ENCODE results near the gene TRAF1. TPM values are rescaled to one million over a fixed set of nuclear protein-coding genes. Genes with fewer than 3 reads are reported as not detected.

TRAF1 gene
- total RNA-seq, 2 donors from 2014 or later = 2.0 to 3.0 TPM

DNA sequence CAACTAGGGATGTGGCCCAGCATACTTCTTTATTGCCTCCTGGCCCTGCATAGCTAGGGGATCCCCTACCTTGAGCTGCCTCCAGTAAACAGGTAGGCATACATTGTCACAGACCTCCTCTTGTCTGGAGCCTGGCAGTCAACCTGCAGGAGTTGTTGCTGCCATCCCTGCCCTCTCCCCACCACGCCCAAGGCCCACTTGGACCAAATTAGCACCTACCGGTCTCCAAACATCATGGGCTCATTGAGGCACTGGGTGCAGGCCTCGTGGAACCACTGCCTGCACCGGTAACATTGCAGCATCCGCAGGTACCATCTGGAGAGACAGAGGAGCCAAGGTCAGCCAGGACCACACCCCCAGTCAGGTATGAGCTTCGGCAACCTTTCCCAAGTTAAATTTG is 59.9 kb downstream of the TRAF1 start:
- TF ChIP-seq, protein P1, sequence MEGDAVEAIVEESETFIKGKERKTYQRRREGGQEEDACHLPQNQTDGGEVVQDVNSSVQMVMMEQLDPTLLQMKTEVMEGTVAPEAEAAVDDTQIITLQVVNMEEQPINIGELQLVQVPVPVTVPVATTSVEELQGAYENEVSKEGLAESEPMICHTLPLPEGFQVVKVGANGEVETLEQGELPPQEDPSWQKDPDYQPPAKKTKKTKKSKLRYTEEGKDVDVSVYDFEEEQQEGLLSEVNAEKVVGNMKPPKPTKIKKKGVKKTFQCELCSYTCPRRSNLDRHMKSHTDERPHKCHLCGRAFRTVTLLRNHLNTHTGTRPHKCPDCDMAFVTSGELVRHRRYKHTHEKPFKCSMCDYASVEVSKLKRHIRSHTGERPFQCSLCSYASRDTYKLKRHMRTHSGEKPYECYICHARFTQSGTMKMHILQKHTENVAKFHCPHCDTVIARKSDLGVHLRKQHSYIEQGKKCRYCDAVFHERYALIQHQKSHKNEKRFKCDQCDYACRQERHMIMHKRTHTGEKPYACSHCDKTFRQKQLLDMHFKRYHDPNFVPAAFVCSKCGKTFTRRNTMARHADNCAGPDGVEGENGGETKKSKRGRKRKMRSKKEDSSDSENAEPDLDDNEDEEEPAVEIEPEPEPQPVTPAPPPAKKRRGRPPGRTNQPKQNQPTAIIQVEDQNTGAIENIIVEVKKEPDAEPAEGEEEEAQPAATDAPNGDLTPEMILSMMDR (IDR thresholded peaks at IDR 0.05) = no peak
- H3K27ac ChIP-seq = no peak overlapping the region

DNA sequence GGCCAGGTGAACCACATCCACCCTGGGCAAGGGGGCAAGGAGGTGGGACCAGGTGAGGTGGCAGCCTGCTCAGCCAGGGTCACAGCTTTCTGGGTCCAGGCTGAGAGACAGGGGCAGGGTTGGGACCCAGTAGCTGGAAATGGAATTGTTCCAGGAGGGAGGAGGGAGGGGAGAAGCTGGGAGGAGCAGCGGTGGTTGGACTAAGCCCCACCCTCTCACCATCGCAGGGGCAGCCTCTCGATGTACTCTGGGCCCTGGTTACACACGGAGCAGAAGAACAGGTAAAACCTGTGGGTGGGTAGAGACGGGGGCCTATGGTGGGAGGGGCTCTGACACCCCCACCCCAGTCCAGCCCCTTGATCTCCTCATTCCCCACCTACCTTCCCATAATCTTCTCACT is 60.8 kb downstream of the TRAF1 start:
- H3K27ac ChIP-seq = no peak overlapping the region
- H3K4me1 ChIP-seq = peaks cover 0 to 14% of the 10 kb centered on the region in 2 donors
- no peak overlapping the region for H3K4me3 ChIP-seq
- TF ChIP-seq, protein P1 (IDR thresholded peaks at IDR 0.05) = no peak
- H3K9me3 ChIP-seq = no peaks in the 10 kb centered on the region
- H3K36me3 ChIP-seq = peaks cover 26% of the 10 kb centered on the region
- DNase-seq (ENCODE audit: low spot score) = no peak
- no peaks in the 10 kb centered on the region for H3K27me3 ChIP-seq

More for the DNA sequence above, 59.9 kb downstream of the TRAF1 start:
- Histone ChIP-seq H3K4me3 (no peak overlapping the region), H3K9me3 (no peaks in the 10 kb centered on the region), H3K27me3 (no peaks in the 10 kb centered on the region), H3K36me3 (peaks cover 22% of the 10 kb centered on the region), H3K4me1 (peaks cover 0 to 14% of the 10 kb centered on the region in 2 donors)
- no peak for DNase-seq (ENCODE audit: low spot score)

DNA sequence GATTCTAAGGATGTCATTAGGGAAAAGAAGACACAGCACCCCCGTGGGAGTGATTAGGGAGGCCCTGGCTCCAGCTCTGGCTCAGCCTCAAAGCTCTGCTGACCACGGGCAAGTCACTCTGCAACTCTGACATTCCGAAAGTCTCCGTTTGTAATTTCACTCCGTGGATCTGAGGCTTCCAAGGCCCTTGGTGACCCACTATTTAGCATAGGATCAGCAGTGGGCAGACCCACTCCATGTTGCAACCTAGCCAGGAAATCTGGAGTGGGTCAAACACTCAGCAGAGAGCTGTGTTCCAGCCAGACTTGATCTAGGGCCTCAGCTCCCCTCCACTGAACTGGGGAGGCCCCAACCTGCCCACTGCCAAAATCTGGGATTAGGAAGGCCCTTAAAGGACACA is 61.4 kb downstream of the TRAF1 start:
- TF ChIP-seq, protein P1 (IDR thresholded peaks at IDR 0.05) = no peak
- Histone ChIP-seq H3K4me3 (no peak overlapping the region), H3K9me3 (no peaks in the 10 kb centered on the region), H3K4me1 (peaks cover 0 to 14% of the 10 kb centered on the region in 2 donors), H3K36me3 (peaks cover 32% of the 10 kb centered on the region), H3K27me3 (no peaks in the 10 kb centered on the region), H3K27ac (no peak overlapping the region)
- no peak for DNase-seq (ENCODE audit: low spot score)

DNA sequence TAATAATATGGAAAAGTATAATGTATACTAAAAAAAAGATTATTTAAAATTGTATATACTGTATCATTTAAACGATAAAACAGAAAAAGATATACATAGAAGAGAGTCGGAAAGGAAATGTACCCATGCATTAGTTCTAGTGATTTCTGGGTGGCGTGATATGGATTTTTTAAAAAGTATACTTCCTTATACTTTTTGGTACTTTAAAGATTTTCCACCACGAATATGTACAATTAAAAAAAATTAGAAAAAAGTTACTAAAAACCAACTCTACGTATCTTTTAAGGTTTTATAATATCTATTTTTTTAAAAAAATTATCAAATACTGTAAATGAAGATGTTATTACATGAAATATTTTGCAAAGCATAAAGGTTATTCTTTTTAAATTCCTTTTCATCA is 61.9 kb downstream of the TRAF1 start:
- no peaks in the 10 kb centered on the region for H3K9me3 ChIP-seq
- TF ChIP-seq, protein P1 (IDR thresholded peaks at IDR 0.05) = no peak
- no peak for DNase-seq (ENCODE audit: low spot score)
- no peak overlapping the region for H3K4me3 ChIP-seq
- H3K4me1 ChIP-seq = peaks cover 0 to 13% of the 10 kb centered on the region in 2 donors
- no peak overlapping the region for H3K27ac ChIP-seq
- no peaks in the 10 kb centered on the region for H3K27me3 ChIP-seq
- H3K36me3 ChIP-seq = peaks cover 37% of the 10 kb centered on the region

DNA sequence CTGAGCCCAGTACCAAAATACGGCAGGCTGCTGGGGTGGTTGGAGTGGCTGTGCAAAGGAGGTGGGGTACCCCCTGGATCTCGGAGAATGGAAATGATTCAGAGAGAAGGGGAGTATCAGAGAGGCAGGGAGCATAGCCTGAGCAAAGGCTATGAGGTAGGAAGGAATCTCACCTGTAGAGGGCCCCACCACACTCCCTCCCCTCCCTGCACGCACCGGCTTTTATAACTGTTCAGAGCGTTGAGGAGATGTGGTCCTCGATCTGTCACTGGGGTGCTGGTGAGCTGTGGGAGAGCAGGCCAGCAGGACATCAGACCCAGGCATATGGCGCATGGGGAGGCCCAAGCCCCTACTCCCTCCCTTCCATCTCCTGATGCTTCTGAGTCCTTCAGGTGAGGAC is 62.8 kb downstream of the TRAF1 start:
- Histone ChIP-seq H3K27ac (no peak overlapping the region), H3K36me3 (peaks cover 39% of the 10 kb centered on the region), H3K4me3 (no peak overlapping the region), H3K9me3 (no peaks in the 10 kb centered on the region), H3K4me1 (peaks cover 0 to 6% of the 10 kb centered on the region in 2 donors), H3K27me3 (no peaks in the 10 kb centered on the region)
- DNase-seq (ENCODE audit: low spot score) = no peak
- TF ChIP-seq, protein P1 (IDR thresholded peaks at IDR 0.05) = no peak

DNA sequence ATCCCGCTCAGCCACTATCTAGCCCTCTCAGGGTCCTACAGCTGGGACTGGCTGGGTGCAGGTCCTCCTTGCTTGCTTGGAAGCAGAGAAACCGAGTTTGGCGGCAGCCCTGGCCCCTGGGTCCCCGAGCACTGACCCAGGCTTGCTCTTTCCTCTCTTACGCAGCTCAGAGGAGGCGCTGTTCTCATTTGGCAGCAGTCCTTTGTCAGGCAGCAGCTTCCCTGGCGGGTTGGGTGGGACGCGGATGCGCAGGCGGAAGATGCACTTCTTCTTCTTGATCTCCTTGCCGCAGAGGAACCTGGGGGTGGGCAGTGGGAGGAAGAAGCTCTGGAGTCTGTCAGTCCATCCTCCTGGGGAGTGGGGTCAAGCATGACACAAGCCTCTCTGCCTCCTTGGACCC is 64.1 kb downstream of the TRAF1 start:
- no peak overlapping the region for H3K27ac ChIP-seq
- no peaks in the 10 kb centered on the region for H3K4me1 ChIP-seq
- H3K36me3 ChIP-seq = peaks cover 47% of the 10 kb centered on the region
- TF ChIP-seq, protein P1 (IDR thresholded peaks at IDR 0.05) = no peak
- no peaks in the 10 kb centered on the region for H3K27me3 ChIP-seq
- H3K9me3 ChIP-seq = no peaks in the 10 kb centered on the region
- no peak overlapping the region for H3K4me3 ChIP-seq
- DNase-seq (ENCODE audit: low spot score) = no peak
